H9 (cell line): ENCODE results near the gene TGFBR1. TPM values are rescaled to one million over a fixed set of nuclear protein-coding genes. Genes with fewer than 3 reads are reported as not detected.

ENCODE experiments used
- DNase-seq: peaks from one replicate; pipeline ENCODE4 v3.0.0-alpha.2; 2017
- H2AFZ ChIP-seq: one replicate; pipeline ENCODE4 v1.6.1; 2013; ENCODE audit warnings: mild to moderate bottlenecking, low read length, control low read depth, moderate library complexity
- H2AK5ac ChIP-seq: 2 replicates; pipeline ENCODE4 v1.6.1; 2013; ENCODE audit warnings: low read length, control low read depth, mixed read lengths; ENCODE audit not compliant: insufficient read length
- H2BK120ac ChIP-seq: one replicate; pipeline ENCODE4 v1.6.1; 2013; ENCODE audit warnings: low read depth, mild to moderate bottlenecking, low read length, control low read depth, inconsistent platforms; ENCODE audit not compliant: poor library complexity, severe bottlenecking
- H2BK12ac ChIP-seq: 2 replicates; pipeline ENCODE4 v1.6.1; 2013; ENCODE audit warnings: low read length, control low read depth, mixed read lengths, low read depth; ENCODE audit not compliant: insufficient read length
- H2BK15ac ChIP-seq: 2 replicates; pipeline ENCODE4 v1.6.1; 2013; ENCODE audit warnings: low read depth, low read length, control low read depth
- H2BK20ac ChIP-seq: one replicate; pipeline ENCODE4 v1.6.1; 2013; ENCODE audit warnings: low read depth, mild to moderate bottlenecking, low read length, control low read depth, inconsistent platforms; ENCODE audit not compliant: poor library complexity, severe bottlenecking
- H2BK5ac ChIP-seq: 2 replicates; pipeline ENCODE4 v1.6.1; 2013; ENCODE audit warnings: low read length, control low read depth, mixed read lengths; ENCODE audit not compliant: insufficient read length
- H3K14ac ChIP-seq: 2 replicates; pipeline ENCODE4 v1.6.1; 2013; ENCODE audit warnings: low read length, control low read depth; ENCODE audit not compliant: insufficient read depth
- H3K18ac ChIP-seq: 2 replicates; pipeline ENCODE4 v1.6.1; 2013; ENCODE audit warnings: low read depth, mild to moderate bottlenecking, mixed read lengths, low read length, control low read depth; ENCODE audit not compliant: insufficient read length
- H3K23ac ChIP-seq: 2 replicates; pipeline ENCODE4 v1.6.1; 2013; ENCODE audit warnings: low read length, control low read depth, mixed read lengths, low read depth; ENCODE audit not compliant: insufficient read length
- H3K23me2 ChIP-seq: 2 replicates; pipeline ENCODE4 v1.6.1; 2013; ENCODE audit warnings: low read depth, mild to moderate bottlenecking, mixed read lengths, low read length, control low read depth; ENCODE audit not compliant: insufficient read length, poor library complexity, severe bottlenecking
- H3K27ac ChIP-seq: 2 replicates; pipeline ENCODE4 v1.5.1; 2013; ENCODE audit warnings: low read length, control low read depth, mixed read lengths, low read depth; ENCODE audit not compliant: insufficient read length
- H3K27me3 ChIP-seq: 2 replicates; pipeline ENCODE4 v1.6.1; 2013; ENCODE audit warnings: low read length, control low read depth, inconsistent platforms; ENCODE audit not compliant: insufficient read depth
- H3K4ac ChIP-seq: 2 replicates; pipeline ENCODE4 v1.6.1; 2013; ENCODE audit warnings: low read depth, mild to moderate bottlenecking, control low read depth, inconsistent platforms, low read length, moderate library complexity
- H3K4me1 ChIP-seq: 2 replicates; pipeline ENCODE4 v1.6.1; 2013; ENCODE audit warnings: low read length, control low read depth, inconsistent platforms; ENCODE audit not compliant: insufficient read depth
- H3K4me2 ChIP-seq: 2 replicates; pipeline ENCODE4 v1.6.1; 2013; ENCODE audit warnings: low read length, control low read depth, mixed read lengths; ENCODE audit not compliant: insufficient read length, insufficient read depth
- H3K56ac ChIP-seq: 2 replicates; pipeline ENCODE4 v1.6.1; 2013; ENCODE audit warnings: low read depth, mild to moderate bottlenecking, mixed read lengths, low read length, control low read depth; ENCODE audit not compliant: insufficient read length
- H3K79me1 ChIP-seq: 2 replicates; pipeline ENCODE4 v1.6.1; 2013; ENCODE audit warnings: low read depth, mild to moderate bottlenecking, moderate library complexity, low read length, control low read depth, inconsistent platforms; ENCODE audit not compliant: insufficient read depth, poor library complexity, severe bottlenecking
- H3K79me2 ChIP-seq: 2 replicates; pipeline ENCODE4 v1.6.1; 2013; ENCODE audit warnings: low read length, control low read depth, inconsistent platforms; ENCODE audit not compliant: insufficient read depth
- H3K9ac ChIP-seq: 2 replicates; pipeline ENCODE4 v1.6.1; 2013; ENCODE audit warnings: low read length, control low read depth, mixed read lengths; ENCODE audit not compliant: insufficient read length; ENCODE audit errors: extremely low read depth
- H3K9me3 ChIP-seq: one replicate; pipeline ENCODE4 v1.6.1; 2013; ENCODE audit warnings: low read depth, low read length, inconsistent platforms; ENCODE audit not compliant: control insufficient read depth
- H3T11ph ChIP-seq: one replicate; pipeline ENCODE4 v1.6.1; 2013; ENCODE audit warnings: mild to moderate bottlenecking, low read length, control low read depth, inconsistent platforms
- H4K20me1 ChIP-seq: one replicate; pipeline ENCODE4 v1.6.1; 2013; ENCODE audit not compliant: control insufficient read depth, insufficient read length, insufficient read depth
- H4K5ac ChIP-seq: 2 replicates; pipeline ENCODE4 v1.6.1; 2013; ENCODE audit warnings: low read depth, mild to moderate bottlenecking, mixed read lengths, low read length, control low read depth; ENCODE audit not compliant: insufficient read length
- H4K8ac ChIP-seq: replicated peaks from 2 replicates; pipeline ENCODE4 v1.6.1; 2013; ENCODE audit warnings: low read length, control low read depth, mixed read lengths, low read depth; ENCODE audit not compliant: insufficient read length
- H4K91ac ChIP-seq: 2 replicates; pipeline ENCODE4 v1.6.1; 2013; ENCODE audit warnings: low read depth, mild to moderate bottlenecking, moderate library complexity, mixed read lengths, low read length, control low read depth; ENCODE audit not compliant: insufficient read length
- H3K27ac Mint-ChIP-seq, 3 experiments: 2 replicates in 2 of 3; 3 replicates in 1 of 3; pipeline ENCODE4 v1.8.0; 2020 to 2021; ENCODE audit warnings: mixed read lengths in 3 of 3, mild to moderate bottlenecking in 1 of 3, moderate library complexity in 1 of 3
- H3K27me3 Mint-ChIP-seq: 2 replicates; pipeline ENCODE4 v1.8.0; 2021; ENCODE audit warnings: low read depth, mild to moderate bottlenecking, moderate library complexity, mixed read lengths
- H3K36me3 Mint-ChIP-seq, 3 experiments: 2 replicates in 2 of 3; 3 replicates in 1 of 3; pipeline ENCODE4 v1.8.0; 2020 to 2021; ENCODE audit warnings: low read depth in 3 of 3, mixed read lengths in 3 of 3; ENCODE audit not compliant: insufficient read depth in 1 of 3
- H3K4me1 Mint-ChIP-seq, 2 experiments: 2 replicates each; pipeline ENCODE4 v1.8.0; 2020; ENCODE audit warnings: mixed read lengths in 2 of 2
- H3K4me3 Mint-ChIP-seq, 2 experiments: 2 replicates in 1 of 2; 3 replicates in 1 of 2; pipeline ENCODE4 v1.8.0; 2020 to 2021; ENCODE audit warnings: mild to moderate bottlenecking in 2 of 2, mixed read lengths in 2 of 2, moderate library complexity in 1 of 2
- H3K9me3 Mint-ChIP-seq, 2 experiments: 2 replicates in 1 of 2; 3 replicates in 1 of 2; pipeline ENCODE4 v1.8.0; 2020; ENCODE audit warnings: mild to moderate bottlenecking in 2 of 2, mixed read lengths in 2 of 2, moderate library complexity in 1 of 2
- WGBS: extraction: QIAGEN DNeasy Blood & Tissue Kit; methylation state at CpG from one replicate; pipeline ENCODE4 v1.1.7; 2013; ENCODE audit warnings: missing lambda C conversion rate, low lambda C conversion rate, mixed read lengths; ENCODE audit not compliant: insufficient read length; ENCODE audit errors: extremely low coverage; 5-methylcytosine and 5-hydroxymethylcytosine counted together
- total RNA-seq: library from RNA; stranded (reverse); gene quantifications from 2 replicates; pipeline ENCODE4 v1.2.1, GENCODE V29; 2021
- TF ChIP-seq, protein P1 (sequence below): fragments of 200-600 bp; sonication (generic); conservative IDR thresholded peaks from 3 replicates; pipeline ENCODE4 v1.8.0; 2021; ENCODE audit warnings: antibody characterized with exemption, mild to moderate bottlenecking

TGFBR1 gene
- total RNA-seq, 1 experiment from 2014 or later: 59.3 TPM

- Histone ChIP-seq H3K18ac (no peak overlapping the region), H3K4me2 (no peak overlapping the region), H3K79me2 (no peaks in the 10 kb centered on the region), H2AFZ (no peak overlapping the region), H3K9me3 (no peaks in the 10 kb centered on the region), H4K20me1 (no peaks in the 10 kb centered on the region), H3K4me1 (no peaks in the 10 kb centered on the region), H4K8ac (no peak overlapping the region), H3K27ac (no peak overlapping the region), H3K79me1 (no peaks in the 10 kb centered on the region), H2BK5ac (no peak overlapping the region), H2AK5ac (no peak overlapping the region), H2BK20ac (no peak overlapping the region), H3K23me2 (no peaks in the 10 kb centered on the region), H4K5ac (no peak overlapping the region), H3K27me3 (no peaks in the 10 kb centered on the region), H3K9ac (no peak overlapping the region), H2BK15ac (no peak overlapping the region), H3K4ac (no peak overlapping the region), H2BK120ac (no peak overlapping the region), H3K23ac (no peak overlapping the region), H4K91ac (no peak overlapping the region), H3K56ac (no peak overlapping the region), H3T11ph (no peak overlapping the region), H2BK12ac (no peak overlapping the region), H3K14ac (no peak overlapping the region)
- Mint-ChIP-seq H3K27ac (no peak overlapping the region; a peak in 1 of 7 replicates), H3K36me3 (peaks cover 22 to 68% (median 67%) of the 10 kb centered on the region in 3 experiments; a peak in 6 of 7 replicates), H3K4me3 (no peak overlapping the region), H3K9me3 (no peaks in the 10 kb centered on the region), H3K27me3 (no peaks in the 10 kb centered on the region), H3K4me1 (peaks cover 5 to 7% of the 10 kb centered on the region in 2 experiments; a peak in 2 of 4 replicates)
- TF ChIP-seq, protein P1, sequence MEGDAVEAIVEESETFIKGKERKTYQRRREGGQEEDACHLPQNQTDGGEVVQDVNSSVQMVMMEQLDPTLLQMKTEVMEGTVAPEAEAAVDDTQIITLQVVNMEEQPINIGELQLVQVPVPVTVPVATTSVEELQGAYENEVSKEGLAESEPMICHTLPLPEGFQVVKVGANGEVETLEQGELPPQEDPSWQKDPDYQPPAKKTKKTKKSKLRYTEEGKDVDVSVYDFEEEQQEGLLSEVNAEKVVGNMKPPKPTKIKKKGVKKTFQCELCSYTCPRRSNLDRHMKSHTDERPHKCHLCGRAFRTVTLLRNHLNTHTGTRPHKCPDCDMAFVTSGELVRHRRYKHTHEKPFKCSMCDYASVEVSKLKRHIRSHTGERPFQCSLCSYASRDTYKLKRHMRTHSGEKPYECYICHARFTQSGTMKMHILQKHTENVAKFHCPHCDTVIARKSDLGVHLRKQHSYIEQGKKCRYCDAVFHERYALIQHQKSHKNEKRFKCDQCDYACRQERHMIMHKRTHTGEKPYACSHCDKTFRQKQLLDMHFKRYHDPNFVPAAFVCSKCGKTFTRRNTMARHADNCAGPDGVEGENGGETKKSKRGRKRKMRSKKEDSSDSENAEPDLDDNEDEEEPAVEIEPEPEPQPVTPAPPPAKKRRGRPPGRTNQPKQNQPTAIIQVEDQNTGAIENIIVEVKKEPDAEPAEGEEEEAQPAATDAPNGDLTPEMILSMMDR: no peak
- WGBS: no CpG with 5 or more reads among the region's 4 CpGs
- DNase-seq: no peak
Observed at GRCh38 chr9:99146574-99146973, 41.7 kb downstream of the TGFBR1 start.
